ENCODE measurements around the gene WFDC10A. TPM values are rescaled to one million over a fixed set of nuclear protein-coding genes. Genes with fewer than 3 reads are reported as not detected.
"Not testable (repeated sequence)": the region's sequence is repeated elsewhere in the genome, so short reads cannot be mapped to it uniquely, and the experiment has no call there.

WFDC10A gene
- total RNA-seq = not detected in 2 replicates

DNA sequence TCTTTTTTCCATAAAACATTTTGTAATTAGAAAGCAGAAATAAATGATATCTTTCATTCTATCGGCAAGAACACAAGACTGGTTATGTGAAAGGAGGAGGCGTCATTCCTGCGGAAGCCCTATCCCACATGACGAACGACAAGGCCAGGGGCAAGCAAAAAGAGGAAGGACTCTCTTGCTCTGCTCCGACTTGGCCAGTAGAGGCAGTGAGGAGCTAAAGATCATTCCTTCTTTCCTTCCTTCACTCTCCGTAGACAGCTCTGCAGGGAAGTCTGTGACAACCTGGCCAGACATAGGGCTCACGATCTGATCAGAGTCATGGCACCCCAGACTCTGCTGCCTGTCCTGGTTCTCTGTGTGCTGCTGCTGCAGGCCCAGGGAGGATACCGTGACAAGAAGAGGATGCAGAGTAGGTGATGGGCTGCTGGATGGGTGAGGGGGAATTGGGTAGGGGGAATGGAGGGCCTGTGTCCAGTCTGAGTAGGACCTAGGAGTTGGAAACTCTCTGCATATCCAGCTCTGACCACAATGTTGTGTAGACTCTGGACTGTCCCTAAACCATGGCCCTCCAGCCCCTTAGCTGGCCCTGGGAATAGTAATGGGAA is at the start of gene WFDC10A:
TSS of gene WFDC10A (plus strand) at position 244 of the 605 bp plus-strand sequence. CDS start at position 319, 75 bp downstream.
- peak; percentile 42 for DNase-seq (ENCODE audit: low read depth)

DNA sequence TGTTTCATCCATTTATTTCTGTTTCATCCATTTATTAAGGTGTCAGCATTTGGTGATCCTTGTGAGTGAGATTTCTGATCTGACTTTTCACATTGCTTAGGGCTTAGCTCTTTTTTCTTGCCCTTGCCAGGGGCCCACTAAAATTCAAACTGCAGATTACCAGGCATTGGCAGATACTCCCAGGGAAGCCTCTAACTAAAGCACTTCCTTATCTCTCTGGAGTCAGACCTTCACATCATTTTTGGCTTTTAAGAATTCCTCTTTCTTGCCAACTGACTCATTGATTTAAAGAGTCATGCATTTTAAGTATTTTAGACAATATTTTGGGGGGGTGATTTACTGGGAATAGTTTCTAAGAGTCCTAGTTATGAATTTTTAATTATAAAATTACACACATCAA is 47.8 kb upstream of the WFDC10A start:
- no peak for DNase-seq (ENCODE audit: low read depth)

DNA sequence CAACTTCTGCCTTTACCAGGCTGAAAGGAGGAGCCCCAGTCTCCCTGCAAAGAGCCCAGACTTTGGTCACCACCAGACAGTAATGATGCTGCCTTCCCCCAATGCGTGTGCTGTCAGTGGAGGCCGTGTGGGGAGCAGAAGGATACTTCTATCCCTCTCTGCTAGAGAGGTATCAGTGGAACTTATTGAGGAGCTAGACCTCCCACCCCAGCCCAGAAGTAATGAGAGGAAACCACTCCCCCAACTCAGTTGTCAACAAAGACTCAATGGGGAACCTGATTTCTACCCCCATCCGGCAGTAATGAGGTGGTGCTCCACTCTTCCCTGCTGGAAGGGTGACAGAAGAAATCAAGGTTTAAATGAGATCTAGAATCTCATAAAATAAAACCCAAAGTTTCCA is 46.0 kb upstream of the WFDC10A start:
- no peak for DNase-seq (ENCODE audit: low read depth)

DNA sequence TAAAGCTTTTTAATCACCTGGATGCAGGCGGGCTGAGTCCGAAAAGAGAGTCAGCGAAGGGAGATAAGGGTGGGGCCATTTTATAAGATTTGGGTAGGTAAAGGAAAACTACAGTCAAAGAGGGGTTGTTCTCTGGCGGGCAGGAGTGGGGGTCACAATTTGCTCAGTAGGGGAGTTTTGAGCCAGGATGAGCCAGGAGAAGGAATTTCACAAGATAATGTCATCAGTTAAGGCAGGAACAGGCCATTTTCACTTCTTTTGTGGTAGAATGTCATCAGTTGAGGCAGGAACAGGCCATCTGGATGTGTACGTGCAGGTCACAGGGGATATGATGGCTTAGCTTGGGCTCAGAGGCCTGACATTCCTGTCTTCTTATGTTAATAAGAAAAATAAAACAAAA is 45.2 kb upstream of the WFDC10A start:
- DNase-seq (ENCODE audit: low read depth) = not testable (repeated sequence)

GRCh38 chr20:45585986-45586385 is 43.6 kb upstream of the WFDC10A start:
- not testable (repeated sequence) for DNase-seq (ENCODE audit: low read depth)

GRCh38 chr20:45588800-45589199 is 40.7 kb upstream of the WFDC10A start:
- DNase-seq (ENCODE audit: low read depth) = no peak

DNA sequence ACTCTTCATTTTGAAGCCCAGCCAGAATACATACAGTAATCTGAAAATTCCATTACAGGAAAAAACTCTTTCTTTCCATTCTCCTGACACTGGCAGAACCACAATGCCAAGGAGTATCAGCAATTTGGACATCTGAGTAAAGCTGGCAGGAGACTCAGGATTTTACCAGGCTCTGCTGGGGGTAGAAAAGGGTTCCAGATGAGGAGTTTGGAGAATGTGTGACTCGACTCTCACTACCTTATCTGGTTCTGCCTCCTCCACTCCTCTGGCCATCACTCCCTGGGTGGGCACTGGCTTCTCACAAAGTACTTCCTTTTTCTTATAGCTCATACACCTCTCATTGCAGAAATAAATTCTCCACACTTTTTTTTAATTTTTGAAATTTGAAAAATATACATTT is 39.8 kb upstream of the WFDC10A start:
- DNase-seq (ENCODE audit: low read depth) = peak; percentile 70

DNA sequence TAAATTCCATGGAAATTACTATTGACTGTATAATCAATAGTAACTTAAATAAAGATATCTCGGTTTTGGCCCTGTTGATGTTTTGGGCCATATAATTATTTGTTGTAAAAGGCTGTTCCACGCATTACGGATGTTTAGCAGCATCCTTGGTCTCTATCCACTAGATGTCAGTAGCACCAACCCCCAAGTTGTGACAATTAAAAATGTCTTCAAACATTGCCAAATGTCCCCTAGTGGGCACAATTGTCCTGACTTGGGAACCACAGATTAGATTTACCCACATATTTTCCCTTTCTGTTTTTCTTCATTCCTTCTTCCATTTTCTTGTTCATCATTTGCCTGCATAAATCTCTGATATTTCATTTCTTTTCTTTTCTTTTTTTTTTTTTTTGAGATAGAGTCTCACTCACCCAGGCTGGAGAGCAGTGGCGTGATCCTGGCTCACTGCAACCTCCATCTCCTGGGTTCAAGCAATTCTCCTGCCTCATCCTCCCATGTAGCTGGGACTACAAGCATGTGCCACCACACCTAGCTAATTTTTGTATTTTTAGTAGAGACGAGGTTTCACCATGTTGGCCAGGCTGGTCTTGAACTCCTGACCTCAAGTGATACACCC is 36.9 kb upstream of the WFDC10A start:
- DNase-seq (ENCODE audit: low read depth) = peak; percentile 34

GRCh38 chr20:45593498-45593897 is 36.0 kb upstream of the WFDC10A start:
- no peak for DNase-seq (ENCODE audit: low read depth)

DNA sequence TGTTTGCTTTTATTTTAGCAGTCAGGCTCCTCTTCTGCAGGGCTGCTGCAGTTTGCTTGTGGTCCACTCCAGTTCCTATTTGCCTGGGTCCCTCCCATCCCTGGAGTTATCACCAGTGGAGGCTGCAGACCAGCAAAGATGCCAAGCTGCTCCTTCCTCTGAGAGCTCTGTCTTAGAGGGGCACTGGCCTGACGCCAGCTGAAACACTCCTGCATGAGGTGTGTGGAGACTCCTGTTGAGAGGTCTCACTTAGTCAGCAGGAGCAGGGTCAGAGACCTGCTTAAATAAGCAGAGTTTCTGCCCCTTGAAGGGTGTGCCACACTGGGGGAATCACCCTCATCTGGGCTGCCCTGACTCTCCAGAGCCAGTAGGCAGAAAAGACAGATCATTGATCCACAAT is 34.3 kb upstream of the WFDC10A start:
- DNase-seq (ENCODE audit: low read depth) = no peak

DNA sequence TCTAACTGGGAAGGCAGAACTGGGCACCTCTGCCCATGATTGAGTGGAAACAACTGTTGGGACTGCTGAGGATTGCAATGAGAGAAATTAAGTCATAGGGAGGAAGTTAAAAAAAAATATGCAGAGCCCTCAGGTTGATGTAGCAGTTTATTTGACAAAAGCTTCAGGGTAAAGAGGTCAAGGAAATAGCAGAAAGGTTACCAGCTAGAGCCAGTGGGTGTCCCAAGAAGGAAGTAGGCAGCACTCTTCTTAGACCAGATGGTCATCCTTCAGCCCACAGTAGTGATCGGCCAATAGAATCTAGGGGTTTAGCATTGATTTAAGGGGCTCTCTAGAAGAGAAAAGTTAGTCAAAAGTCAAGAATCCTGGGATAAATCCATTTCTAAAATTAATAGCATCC is 21.7 kb upstream of the WFDC10A start:
- DNase-seq (ENCODE audit: low read depth) = no peak

DNA sequence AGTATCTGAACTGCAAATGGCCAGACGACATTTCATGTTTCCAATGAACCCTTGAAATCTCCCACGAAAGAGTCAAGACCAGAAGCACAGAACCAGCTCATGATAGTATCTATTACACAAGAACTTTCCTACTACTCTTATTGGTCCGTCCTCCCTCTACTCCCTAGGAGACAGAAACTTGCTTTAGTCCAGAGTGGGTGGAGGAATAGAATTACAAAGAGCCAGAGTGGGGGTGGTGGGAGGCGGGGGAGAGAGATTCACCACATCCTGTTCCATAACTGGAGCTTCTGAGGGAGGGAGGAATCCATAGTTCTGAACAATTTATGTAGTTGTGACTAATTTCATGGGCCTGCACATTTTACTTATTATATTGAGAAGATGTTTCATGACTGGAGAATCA is 18.5 kb upstream of the WFDC10A start:
- DNase-seq (ENCODE audit: low read depth) = peak; percentile 51

DNA sequence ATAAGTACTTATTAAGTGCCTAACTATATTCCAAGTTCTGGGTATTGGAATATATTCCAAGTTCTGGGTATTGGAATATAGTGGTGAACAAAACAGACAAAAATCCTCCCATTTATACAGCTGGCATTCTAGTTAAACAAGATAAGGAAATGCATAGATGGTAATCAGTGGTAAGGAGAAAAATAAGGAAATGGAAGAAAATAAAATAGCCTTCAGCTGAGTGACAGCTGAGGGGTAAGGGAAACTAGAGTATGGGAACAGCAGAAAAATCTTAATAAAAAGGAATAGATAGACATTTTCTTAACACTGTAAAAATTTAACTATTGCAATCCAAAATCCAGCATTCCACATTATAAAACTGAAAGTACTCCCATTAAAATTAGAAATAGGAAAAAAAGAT is 17.2 kb upstream of the WFDC10A start:
- no peak for DNase-seq (ENCODE audit: low read depth)

DNA sequence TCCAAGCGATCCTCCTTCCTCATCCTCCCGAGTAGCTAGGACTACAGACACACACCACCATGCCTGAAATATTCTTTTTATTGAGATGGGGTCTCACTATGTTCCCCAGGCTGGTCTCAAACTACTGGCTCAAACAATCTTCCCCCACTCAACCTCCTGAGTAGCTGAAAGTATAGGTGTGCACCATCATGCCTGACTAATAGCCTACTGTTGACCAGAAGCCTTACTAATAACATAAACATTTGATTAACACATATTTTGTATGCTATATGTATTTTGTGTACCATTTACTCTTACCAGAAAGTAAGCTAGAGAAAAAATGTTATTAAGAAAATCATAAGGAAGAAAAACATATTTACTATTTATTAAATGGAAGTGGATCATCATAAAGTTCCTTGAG is 11.9 kb upstream of the WFDC10A start:
- DNase-seq (ENCODE audit: low read depth) = no peak

DNA sequence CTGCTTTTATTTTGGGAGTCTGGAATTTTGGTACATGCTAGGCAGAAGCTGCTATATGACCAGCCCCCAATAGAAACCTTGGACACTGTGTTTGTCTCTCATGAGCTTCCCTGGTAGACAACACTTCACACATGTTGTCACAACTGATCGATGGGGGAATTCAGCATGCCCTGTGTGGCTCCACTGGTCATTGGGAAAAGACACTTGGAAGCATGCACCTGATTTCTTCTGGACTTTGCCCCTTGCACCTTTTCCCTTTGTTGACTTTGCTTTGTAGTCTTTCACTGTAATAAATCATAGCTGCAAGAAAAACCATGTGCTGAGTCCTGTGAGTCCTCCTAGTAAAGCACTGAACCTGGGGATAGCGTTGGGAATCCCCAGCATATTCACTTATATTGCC is 7.9 kb upstream of the WFDC10A start:
- DNase-seq (ENCODE audit: low read depth) = no peak

DNA sequence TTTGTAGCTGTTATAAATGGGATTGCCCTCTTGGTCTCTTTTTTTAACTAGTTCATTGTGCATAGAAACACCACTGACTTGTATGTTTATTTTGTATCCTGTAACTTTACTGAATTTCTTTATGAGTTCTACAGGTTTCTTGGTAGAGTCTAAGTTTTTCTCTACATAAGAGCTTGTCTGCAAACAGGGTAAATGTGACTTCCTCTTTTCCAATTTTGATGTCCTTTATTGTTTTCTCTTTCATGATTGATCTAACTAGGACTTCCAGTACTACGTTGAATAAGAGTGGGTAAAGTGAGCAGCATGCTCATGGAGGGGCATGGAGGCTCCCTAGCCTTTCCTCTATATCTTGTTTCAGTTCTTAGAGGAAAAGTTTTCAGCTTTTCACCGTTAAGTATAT is 3.0 kb upstream of the WFDC10A start:
- DNase-seq (ENCODE audit: low read depth) = no peak

- no peak for DNase-seq (ENCODE audit: low read depth)
Measured at GRCh38 chr20:45630371-45630770, 832 bp downstream of the WFDC10A start.

GRCh38 chr20:45631184-45631583 is 1.6 kb downstream of the WFDC10A start, which contains the start of gene WFDC9:
WFDC9 (minus strand) TSS chr20:45631284; CDS start chr20:45610181, 21,103 bp downstream.
- DNase-seq (ENCODE audit: low read depth) = no peak

DNA sequence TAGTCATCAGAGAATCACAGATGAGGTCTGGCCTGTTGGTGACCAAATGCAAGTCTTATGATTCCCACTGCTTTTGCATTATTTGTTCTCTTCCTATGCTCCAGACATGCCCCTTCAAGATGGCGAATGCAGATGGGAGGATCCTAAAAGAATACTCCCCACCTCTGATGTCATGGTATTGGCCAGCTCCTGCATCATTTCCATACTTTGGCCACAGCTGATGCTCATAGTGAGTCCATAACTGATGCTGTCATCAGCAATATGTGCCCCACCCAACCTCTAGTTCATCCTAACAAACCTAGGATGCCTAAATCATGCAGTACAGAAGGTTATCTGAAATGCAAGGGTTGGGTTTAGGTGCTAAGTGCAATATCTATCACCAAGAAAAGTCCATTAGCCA is 7.0 kb downstream of the WFDC10A start:
- no peak for DNase-seq (ENCODE audit: low read depth)

GRCh38 chr20:45639687-45640086 is 10.1 kb downstream of the WFDC10A start:
- no peak for DNase-seq (ENCODE audit: low read depth)

- DNase-seq (ENCODE audit: low read depth) = not testable (repeated sequence)
Measured at GRCh38 chr20:45641076-45641475, 11.5 kb downstream of the WFDC10A start.

DNA sequence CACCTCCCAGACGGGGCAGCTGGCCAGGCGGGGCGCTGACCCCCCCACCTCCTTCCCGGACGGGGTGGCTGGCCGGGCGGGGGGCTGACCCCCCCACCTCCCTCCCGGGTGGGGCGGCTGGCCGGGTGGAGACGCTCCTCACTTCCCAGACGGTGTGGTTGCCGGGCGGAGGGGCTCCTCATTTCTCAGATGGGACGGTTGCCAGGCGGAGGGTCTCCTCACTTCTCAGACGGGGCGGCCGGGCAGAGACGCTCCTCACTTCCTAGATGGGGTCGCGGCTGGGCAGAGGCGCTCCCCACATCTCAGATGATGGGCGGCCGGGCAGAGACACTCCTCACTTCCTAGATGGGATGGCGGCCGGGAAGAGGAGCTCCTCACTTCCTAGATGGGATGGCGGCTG is 16.3 kb downstream of the WFDC10A start:
- DNase-seq (ENCODE audit: low read depth) = not testable (repeated sequence)

- DNase-seq (ENCODE audit: low read depth) = no peak
Measured at GRCh38 chr20:45646875-45647274, 17.3 kb downstream of the WFDC10A start.
